GM12878 (cell line): ENCODE measurements around the gene KIRREL3. TPM values are rescaled to one million over a fixed set of nuclear protein-coding genes. Genes with fewer than 3 reads are reported as not detected.

Experiments
- ATAC-seq: fragments of 200-7000 bp; cut with Tn5 transposase; 3 replicates; pipeline ENCODE4 v1.9.1; 2020; ENCODE audit warnings: mild to moderate bottlenecking, moderate library complexity
- BruUV-seq: library from RNA; stranded (reverse); fragments of 400-500 nt; replicated peaks from 2 replicates; lab custom pipeline; 2021; lab: Mats Ljungman, UMichigan
- CTCF ChIA-PET: fragments of 300-600 bp; sonication (Branson Sonifier 250); formaldehyde crosslinking; extraction: SDS; loops from one replicate; lab custom pipeline; 2021; ENCODE audit warnings: inconsistent platforms; lab: Yijun Ruan, JAX
- POLR2A ChIA-PET: fragments of 350-600 bp; formaldehyde crosslinking; extraction: SDS; loops from one replicate; lab custom pipeline; 2021; ENCODE audit warnings: inconsistent platforms; lab: Charles Lee
- RAD21 ChIA-PET: fragments of 300-600 bp; sonication (Branson Sonifier 250); formaldehyde crosslinking; loops from one replicate; lab custom pipeline; 2023; ENCODE audit warnings: antibody characterized with exemption; ENCODE audit not compliant: unreplicated experiment; lab: Charles Lee
- SMC1A ChIA-PET: fragments of 300-600 bp; sonication (Branson Sonifier 250); formaldehyde crosslinking; loops from one replicate; lab custom pipeline; 2023; ENCODE audit not compliant: unreplicated experiment, uncharacterized antibody; lab: Charles Lee
- DNase-seq: peaks from one replicate; pipeline ENCODE4 v3.0.0-alpha.2; 2011; ENCODE audit warnings: low read depth, low spot score
- FAIRE-seq: peaks from 3 replicates; lab custom pipeline; 2011; peaks lifted over from hg19 to GRCh38; lab: Jason Lieb, UNC
- H2AFZ ChIP-seq: 2 replicates; pipeline ENCODE4 v1.6.0; 2011; ENCODE audit warnings: low read depth, low read length, control low read depth; ENCODE audit not compliant: control insufficient read depth
- H3K27ac ChIP-seq: 2 replicates; pipeline ENCODE4 v1.5.1; 2011; ENCODE audit warnings: control low read depth; ENCODE audit not compliant: control insufficient read depth, insufficient read depth
- H3K27me3 ChIP-seq, 2 experiments: replicated peaks in 1 of 2; 2 replicates each; pipeline versions ENCODE4 v1.6.0 to v1.6.1; 2011; ENCODE audit warnings: low read length in 1 of 2; ENCODE audit not compliant: control insufficient read depth in 2 of 2, insufficient read depth in 2 of 2
- H3K36me3 ChIP-seq, 2 experiments: 2 replicates each; pipeline ENCODE4 v1.5.1; 2011; ENCODE audit warnings: low read length in 1 of 2; ENCODE audit not compliant: control insufficient read depth in 2 of 2, insufficient read depth in 2 of 2
- H3K4me1 ChIP-seq: 2 replicates; pipeline ENCODE4 v1.6.1; 2011; ENCODE audit warnings: mild to moderate bottlenecking, low read length, moderate library complexity, mixed read lengths; ENCODE audit not compliant: control insufficient read depth, insufficient read depth
- H3K4me2 ChIP-seq: 2 replicates; pipeline ENCODE4 v1.6.0; 2011; ENCODE audit warnings: control low read depth; ENCODE audit not compliant: control insufficient read depth, insufficient read depth
- H3K4me3 ChIP-seq: fragments of 200-600 bp; sonication (generic); 2 replicates; pipeline ENCODE4 v1.5.1; 2016
- H3K79me2 ChIP-seq: 2 replicates; pipeline ENCODE4 v1.6.0; 2011; ENCODE audit warnings: low read length; ENCODE audit not compliant: control insufficient read depth, insufficient read depth
- H3K9ac ChIP-seq: 2 replicates; pipeline ENCODE4 v1.8.0; 2011; ENCODE audit warnings: low read length, control low read depth, mixed read lengths; ENCODE audit not compliant: control insufficient read depth, insufficient read depth
- H3K9me3 ChIP-seq: replicated peaks from 3 replicates; pipeline ENCODE4 v1.5.1; 2011; ENCODE audit warnings: mild to moderate bottlenecking, low read length; ENCODE audit not compliant: control insufficient read depth, insufficient read depth
- H4K20me1 ChIP-seq: 2 replicates; pipeline ENCODE4 v1.6.0; 2011; ENCODE audit not compliant: control insufficient read depth, insufficient read depth
- CREM ChIP-seq: IDR thresholded peaks from 2 replicates; pipeline ENCODE4 v1.6.1; 2014; ENCODE audit warnings: antibody characterized with exemption, low read depth
- NFIC ChIP-seq: IDR thresholded peaks from 2 replicates; pipeline ENCODE4 v1.6.1; 2012; ENCODE audit warnings: low read depth, mild to moderate bottlenecking, inconsistent platforms, low read length, moderate library complexity
- SREBF1 ChIP-seq: IDR thresholded peaks from 2 replicates; pipeline ENCODE4 v1.6.1; 2012; ENCODE audit warnings: mild to moderate bottlenecking, low read length
- WGBS: methylation state at CpG from one replicate; pipeline ENCODE4 v1.1.6; 2016; ENCODE audit warnings: low lambda C conversion rate; ENCODE audit not compliant: insufficient replicate concordance, insufficient coverage; ENCODE audit errors: missing lambda C conversion rate; 5-methylcytosine and 5-hydroxymethylcytosine counted together
- in situ Hi-C: fragments of 300-500 bp; cut with MboI; formaldehyde crosslinking; loops from 9 replicates; pipeline ENCODE4 v1.14.3; 2018; ENCODE audit warnings: mixed read lengths
- intact Hi-C: fragments of 100-400 bp; cut with micrococcal nuclease; formaldehyde crosslinking; loops from one replicate; pipeline ENCODE4 v1.14.2; 2022; ENCODE audit not compliant: unreplicated experiment
- polyA plus RNA-seq, 11 experiments: library from polyadenylated mRNA; depleted of rRNA in 4 of 11; unstranded in 6 of 11; stranded (reverse) in 5 of 11; fragments of >200 nt; fragmentation: Nextera tagmentation in 4 of 11; fragmentation: Illumina TruSeq in 1 of 11; extraction: Ambion mirVana in 4 of 11; extraction: Trizol in 1 of 11; gene quantifications; 1 replicate in 1 of 11; 2 replicates in 10 of 11; pipeline versions ENCODE4 v1.2.1 to v1.2.3, GENCODE V29; 2011 to 2016; ENCODE audit warnings: inconsistent platforms in 2 of 11, missing spikeins in 2 of 11, low read depth in 1 of 11
- total RNA-seq, 4 experiments: library from RNA; depleted of rRNA in 3 of 4; stranded (reverse); fragments of >200 nt in 3 of 4; fragmentation: Illumina TruSeq in 1 of 4; extraction: Trizol in 1 of 4; gene quantifications; 2 replicates each; pipeline versions ENCODE4 v1.2.1 to v1.2.3, GENCODE V29; 2013 to 2021
- TF ChIP-seq, protein P1 (sequence below): IDR thresholded peaks from 2 replicates; pipeline ENCODE4 v1.6.1; 2011; ENCODE audit warnings: low read depth, mild to moderate bottlenecking, low read length, moderate library complexity, borderline replicate concordance; ENCODE audit errors: extremely low read depth

KIRREL3 gene
- total and polyA plus RNA-seq, 10 of the 15 experiments (the other 5 are each of a cell fraction or from before 2014, with no cell fraction given): under 0.01 TPM; not detected in 9

DNA sequence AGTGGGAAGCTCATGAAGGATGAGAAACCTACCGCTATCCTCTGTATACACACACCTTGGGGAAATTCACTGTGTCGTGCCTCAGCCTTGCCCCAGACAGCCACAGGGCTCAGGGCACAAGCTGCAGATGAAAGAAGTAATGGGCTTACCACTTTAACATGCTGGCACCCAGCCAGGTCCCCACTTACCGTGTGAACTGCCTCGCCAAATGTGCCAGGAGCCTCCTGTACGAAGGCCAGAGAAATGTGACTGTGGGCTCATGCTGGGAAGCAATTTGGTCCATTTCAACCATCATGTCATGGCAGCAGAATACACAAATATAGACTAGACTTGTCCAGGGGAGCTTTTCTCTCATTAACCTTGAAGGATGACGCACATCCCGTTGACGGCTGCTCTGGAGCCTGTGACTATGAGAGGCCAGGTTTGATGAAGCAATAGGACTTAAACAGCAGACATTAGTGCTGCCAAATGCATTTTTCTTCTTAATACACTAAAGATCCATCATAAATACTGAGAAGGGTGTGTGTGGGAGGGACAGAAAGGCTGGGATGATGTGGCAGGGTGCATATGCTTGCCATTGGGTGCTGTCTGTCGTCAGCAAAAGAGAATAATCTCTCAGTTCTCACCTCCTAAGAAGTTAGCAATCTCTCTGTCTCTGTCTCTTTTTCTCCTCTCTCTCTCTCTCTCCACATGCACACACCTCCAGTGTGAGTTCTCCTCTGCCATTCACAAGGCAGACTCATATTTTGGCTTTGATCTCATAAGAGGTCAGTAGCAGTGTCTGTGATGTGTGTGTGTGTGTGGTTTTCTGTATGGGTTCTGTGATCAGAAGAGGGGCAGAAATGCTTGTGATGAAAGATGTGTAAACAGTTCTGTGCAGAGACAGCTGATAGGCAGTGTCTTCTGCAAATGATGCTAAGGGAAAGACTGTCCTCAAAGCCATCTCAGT, 142.4 kb downstream of the KIRREL3 start:
- no peak overlapping the region for H3K9ac ChIP-seq
- H3K9me3 ChIP-seq: no peaks in the 10 kb centered on the region
- WGBS: 53% methylated on average over 9 of the region's 9 CpGs
- H3K4me1 ChIP-seq: peaks cover 1% of the 10 kb centered on the region
- no peaks in the 10 kb centered on the region; the same call in 1 of the 2 replicates for H4K20me1 ChIP-seq
- H3K36me3 ChIP-seq: no peaks in the 10 kb centered on the region
- ChIA-PET SMC1A (no interaction called here), POLR2A (no interaction called here), RAD21 (no interaction called here), CTCF (no interaction called here)
- no peak for TF ChIP-seq CREM
- no peak overlapping the region for H2AFZ ChIP-seq
- H3K79me2 ChIP-seq: no peaks in the 10 kb centered on the region
- intact Hi-C loops (no loop called here), in situ Hi-C loops (no loop called here)
- H3K4me2 ChIP-seq: no peak overlapping the region
- no peak overlapping the region for H3K27ac ChIP-seq
- H3K4me3 ChIP-seq: no peak overlapping the region
- DNase-seq (no peak), ATAC-seq (no peak), FAIRE-seq (no peak)
- BruUV-seq: no TSS peak
- H3K27me3 ChIP-seq: no peaks in the 10 kb centered on the region

DNA sequence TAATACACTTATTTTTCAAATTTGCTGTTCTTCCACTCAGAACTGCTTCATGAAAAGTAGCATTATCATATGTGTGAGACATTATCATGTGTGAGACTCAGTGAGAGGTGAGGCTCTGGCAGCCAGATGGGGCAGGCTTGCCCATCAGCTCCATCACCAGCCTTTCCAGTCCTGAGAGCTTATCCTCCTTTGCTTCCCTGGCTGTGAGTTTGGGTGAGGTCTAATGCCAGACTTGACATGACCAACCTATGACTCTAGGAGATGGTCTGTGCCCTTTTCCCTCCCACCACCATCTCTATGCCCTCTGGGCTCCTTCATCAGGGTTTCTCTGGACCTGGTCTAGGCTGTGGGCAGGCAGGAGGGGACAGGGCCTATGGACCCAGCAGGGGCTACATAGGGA, 145.0 kb downstream of the KIRREL3 start:
- DNase-seq (no peak), ATAC-seq (no peak), FAIRE-seq (no peak)
- Histone ChIP-seq H3K9ac (no peak overlapping the region), H3K36me3 (no peaks in the 10 kb centered on the region), H3K79me2 (no peaks in the 10 kb centered on the region), H3K27me3 (no peaks in the 10 kb centered on the region), H3K27ac (no peak overlapping the region), H2AFZ (no peak overlapping the region), H3K9me3 (no peaks in the 10 kb centered on the region), H3K4me1 (no peaks in the 10 kb centered on the region), H3K4me3 (no peak overlapping the region), H4K20me1 (no peaks in the 10 kb centered on the region; the same call in 1 of the 2 replicates), H3K4me2 (no peak overlapping the region)
- ChIA-PET POLR2A (no interaction called here), SMC1A (no interaction called here), RAD21 (no interaction called here), CTCF (no interaction called here)
- intact Hi-C loops (no loop called here), in situ Hi-C loops (no loop called here)
- TF ChIP-seq SREBF1 (no peak), NFIC (no peak)
- TF ChIP-seq, protein P1, sequence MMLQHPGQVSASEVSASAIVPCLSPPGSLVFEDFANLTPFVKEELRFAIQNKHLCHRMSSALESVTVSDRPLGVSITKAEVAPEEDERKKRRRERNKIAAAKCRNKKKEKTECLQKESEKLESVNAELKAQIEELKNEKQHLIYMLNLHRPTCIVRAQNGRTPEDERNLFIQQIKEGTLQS: no peak
- no TSS peak for BruUV-seq
